ENCODE results near the gene PLCB3.
A peak's percentile ranks its signal among the peaks of the same experiment; 100 is the strongest.

PLCB3 gene

GRCh38 chr11:64251753-64252002 lies 348 bp downstream of the PLCB3 start:
- no peak for TF ChIP-seq EZH2 (optimal IDR thresholded peaks at IDR 0.05; ENCODE audit: low read depth, low read length)
- no peak for TF ChIP-seq CTCF (IDR thresholded peaks at IDR 0.05; ENCODE audit: low read length)
- no peak for TF ChIP-seq EZH2phosphoT487 (IDR thresholded peaks at IDR 0.05; ENCODE audit: low read length)
- no peaks in the 10 kb centered on the region for H3K9me3 ChIP-seq (replicated peaks; ENCODE audit: insufficient read depth, low read length)
- peak overlapping the region; percentile 84 for H2AFZ ChIP-seq (ENCODE audit: low read length)
- no peaks in the 10 kb centered on the region for H4K20me1 ChIP-seq (ENCODE audit: insufficient read depth, low read length)
- H3K27me3 ChIP-seq (replicated peaks; ENCODE audit: insufficient read depth, low read length) = peaks cover 5% of the 10 kb centered on the region; the same call in 1 of the 2 replicates
- H3K36me3 ChIP-seq (replicated peaks; ENCODE audit: insufficient read depth, low read length) = no peaks in the 10 kb centered on the region
- peak overlapping the region; percentile 100 for H3K4me2 ChIP-seq (ENCODE audit: low read depth, low read length)
- H3F3A ChIP-seq (ENCODE audit: insufficient read depth, low read length) = 0 out of 2 replicates have a peak, but pooled peaks cover 4% of the 10 kb centered on the region
- peak overlapping the region; percentile 69 for H3K9ac ChIP-seq (ENCODE audit: low read length)
- no peak overlapping the region for H3K27ac ChIP-seq (ENCODE audit: low read length)
- H3K9me2 ChIP-seq (replicated peaks; ENCODE audit: insufficient read depth, low read length) = no peaks in the 10 kb centered on the region
- H3K4me3 ChIP-seq (ENCODE audit: low read length) = peak overlapping the region; percentile 83
- H3K79me2 ChIP-seq (ENCODE audit: low read length) = peaks cover 12% of the 10 kb centered on the region
- DNase-seq = no peak
- no peaks in the 10 kb centered on the region; the same call in 1 of the 2 replicates for H3K4me1 ChIP-seq (ENCODE audit: low read length)

GRCh38 chr11:64252003-64252872 lies 908 bp downstream of the PLCB3 start:
- Histone ChIP-seq H2AFZ (ENCODE audit: low read length) (peak overlapping the region; percentile 84), H3F3A (ENCODE audit: insufficient read depth, low read length) (no peaks in the 10 kb centered on the region), H3K4me1 (ENCODE audit: low read length) (no peaks in the 10 kb centered on the region; the same call in 1 of the 2 replicates)

DNA sequence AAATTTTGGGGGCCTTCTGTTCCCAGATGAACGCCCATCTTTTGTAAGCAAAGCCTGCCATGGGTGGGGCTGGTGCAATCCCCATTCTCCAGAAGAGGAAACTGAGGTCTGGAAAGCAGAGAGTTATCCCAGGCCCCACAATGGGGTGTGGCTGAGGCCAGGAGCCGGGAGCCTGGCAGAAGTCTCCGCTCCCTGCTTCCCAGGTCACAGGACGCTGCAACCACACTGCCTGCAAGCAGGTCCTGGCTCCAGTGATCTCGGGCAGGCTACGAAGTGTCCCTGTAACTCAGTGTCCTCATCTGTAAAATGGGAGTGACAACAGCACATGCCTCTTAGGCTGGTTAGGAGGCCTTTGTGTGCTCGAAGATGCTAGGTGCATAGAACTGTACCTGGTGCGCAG lies 1.7 kb downstream of the PLCB3 start:
- Histone ChIP-seq H3K9ac (ENCODE audit: low read length) (no peak overlapping the region), H2AFZ (ENCODE audit: low read length) (no peak overlapping the region), H3K4me2 (ENCODE audit: low read depth, low read length) (no peak overlapping the region; the same call in 1 of the 2 replicates), H3K4me3 (ENCODE audit: low read length) (no peak overlapping the region), H3K27ac (ENCODE audit: low read length) (no peak overlapping the region), H3K36me3 (replicated peaks; ENCODE audit: insufficient read depth, low read length) (no peaks in the 10 kb centered on the region), H4K20me1 (ENCODE audit: insufficient read depth, low read length) (no peaks in the 10 kb centered on the region), H3K9me2 (replicated peaks; ENCODE audit: insufficient read depth, low read length) (no peaks in the 10 kb centered on the region), H3F3A (ENCODE audit: insufficient read depth, low read length) (no peaks in the 10 kb centered on the region), H3K27me3 (replicated peaks; ENCODE audit: insufficient read depth, low read length) (peaks cover 5% of the 10 kb centered on the region; the same call in 1 of the 2 replicates), H3K4me1 (ENCODE audit: low read length) (no peaks in the 10 kb centered on the region; the same call in 1 of the 2 replicates), H3K79me2 (ENCODE audit: low read length) (peaks cover 9% of the 10 kb centered on the region), H3K9me3 (replicated peaks; ENCODE audit: insufficient read depth, low read length) (no peaks in the 10 kb centered on the region)
- no peak for TF ChIP-seq CTCF (IDR thresholded peaks at IDR 0.05; ENCODE audit: low read length)
- no peak for TF ChIP-seq EZH2 (optimal IDR thresholded peaks at IDR 0.05; ENCODE audit: low read depth, low read length)
- no peak for TF ChIP-seq EZH2phosphoT487 (IDR thresholded peaks at IDR 0.05; ENCODE audit: low read length)
- DNase-seq = no peak

More at GRCh38 chr11:64252003-64252872, 908 bp downstream of the PLCB3 start:
- no peaks in the 10 kb centered on the region for H3K36me3 ChIP-seq (replicated peaks; ENCODE audit: insufficient read depth, low read length)
- no peaks in the 10 kb centered on the region for H3K9me2 ChIP-seq (replicated peaks; ENCODE audit: insufficient read depth, low read length)
- DNase-seq = no peak
- H3K9ac ChIP-seq (ENCODE audit: low read length) = peak overlapping the region; percentile 69; the same call in 1 of the 2 replicates
- H3K4me3 ChIP-seq (ENCODE audit: low read length) = peak overlapping the region; percentile 83
- H3K4me2 ChIP-seq (ENCODE audit: low read depth, low read length) = peak overlapping the region; percentile 100
- H4K20me1 ChIP-seq (ENCODE audit: insufficient read depth, low read length) = no peaks in the 10 kb centered on the region
- H3K27me3 ChIP-seq (replicated peaks; ENCODE audit: insufficient read depth, low read length) = peaks cover 5% of the 10 kb centered on the region; the same call in 1 of the 2 replicates
- no peak overlapping the region for H3K27ac ChIP-seq (ENCODE audit: low read length)
- no peak for TF ChIP-seq EZH2 (optimal IDR thresholded peaks at IDR 0.05; ENCODE audit: low read depth, low read length)
- no peak for TF ChIP-seq EZH2phosphoT487 (IDR thresholded peaks at IDR 0.05; ENCODE audit: low read length)
- TF ChIP-seq CTCF (IDR thresholded peaks at IDR 0.05; ENCODE audit: low read length) = peak; percentile 55
- no peaks in the 10 kb centered on the region for H3K9me3 ChIP-seq (replicated peaks; ENCODE audit: insufficient read depth, low read length)
- H3K79me2 ChIP-seq (ENCODE audit: low read length) = peaks cover 9% of the 10 kb centered on the region

Data from MM.1S (cell line).